Ishikawa (cell line): ENCODE measurements around the gene CCDC200.

Experiments
- EGR1 ChIP-seq: IDR thresholded peaks from 2 replicates; pipeline ENCODE4 v1.6.1; 2012
- EP300 ChIP-seq: IDR thresholded peaks from 2 replicates; pipeline ENCODE4 v1.6.1; 2012; ENCODE audit warnings: borderline replicate concordance
- FOXM1 ChIP-seq: IDR thresholded peaks from 2 replicates; pipeline ENCODE4 v1.6.1; 2012; ENCODE audit warnings: low read depth, borderline replicate concordance
- TCF12 ChIP-seq: IDR thresholded peaks from 2 replicates; pipeline ENCODE4 v1.6.1; 2012; ENCODE audit warnings: low read depth
- TEAD4 ChIP-seq: IDR thresholded peaks from 2 replicates; pipeline ENCODE4 v1.6.1; 2012
- YY1 ChIP-seq: IDR thresholded peaks from 2 replicates; pipeline ENCODE4 v1.6.1; 2012; ENCODE audit warnings: low read depth
- TF ChIP-seq, protein P1 (sequence below): IDR thresholded peaks from 2 replicates; pipeline ENCODE4 v1.6.1; 2012
- TF ChIP-seq, protein P2 (sequence below): IDR thresholded peaks from 2 replicates; pipeline ENCODE4 v1.6.1; 2012; ENCODE audit warnings: low read depth, mild to moderate bottlenecking

DNA sequence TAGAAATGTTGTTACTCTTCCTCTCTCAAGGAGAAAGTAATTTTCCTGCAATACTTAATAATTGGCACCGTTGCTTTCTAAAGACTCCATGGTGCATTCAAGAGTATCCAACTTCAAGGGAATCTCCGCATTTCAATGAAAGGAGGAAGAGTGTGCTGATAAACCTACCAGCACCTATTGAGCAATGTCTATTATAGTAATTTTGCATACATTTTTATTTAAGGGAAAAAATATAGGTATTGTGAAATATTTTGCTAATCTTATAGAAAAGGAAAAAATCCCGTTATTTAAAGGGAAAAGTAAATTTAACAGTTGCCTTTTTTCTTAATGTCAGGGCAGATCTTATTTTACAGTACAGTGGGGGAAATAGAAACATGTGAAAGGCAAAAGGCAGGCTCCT, 17.8 kb downstream of the CCDC200 start:
- TF ChIP-seq TCF12: no peak
- TF ChIP-seq YY1: no peak
- TF ChIP-seq EGR1: no peak
- TF ChIP-seq TEAD4: no peak
- TF ChIP-seq, protein P1, sequence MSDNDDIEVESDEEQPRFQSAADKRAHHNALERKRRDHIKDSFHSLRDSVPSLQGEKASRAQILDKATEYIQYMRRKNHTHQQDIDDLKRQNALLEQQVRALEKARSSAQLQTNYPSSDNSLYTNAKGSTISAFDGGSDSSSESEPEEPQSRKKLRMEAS: no peak
- TF ChIP-seq, protein P2, sequence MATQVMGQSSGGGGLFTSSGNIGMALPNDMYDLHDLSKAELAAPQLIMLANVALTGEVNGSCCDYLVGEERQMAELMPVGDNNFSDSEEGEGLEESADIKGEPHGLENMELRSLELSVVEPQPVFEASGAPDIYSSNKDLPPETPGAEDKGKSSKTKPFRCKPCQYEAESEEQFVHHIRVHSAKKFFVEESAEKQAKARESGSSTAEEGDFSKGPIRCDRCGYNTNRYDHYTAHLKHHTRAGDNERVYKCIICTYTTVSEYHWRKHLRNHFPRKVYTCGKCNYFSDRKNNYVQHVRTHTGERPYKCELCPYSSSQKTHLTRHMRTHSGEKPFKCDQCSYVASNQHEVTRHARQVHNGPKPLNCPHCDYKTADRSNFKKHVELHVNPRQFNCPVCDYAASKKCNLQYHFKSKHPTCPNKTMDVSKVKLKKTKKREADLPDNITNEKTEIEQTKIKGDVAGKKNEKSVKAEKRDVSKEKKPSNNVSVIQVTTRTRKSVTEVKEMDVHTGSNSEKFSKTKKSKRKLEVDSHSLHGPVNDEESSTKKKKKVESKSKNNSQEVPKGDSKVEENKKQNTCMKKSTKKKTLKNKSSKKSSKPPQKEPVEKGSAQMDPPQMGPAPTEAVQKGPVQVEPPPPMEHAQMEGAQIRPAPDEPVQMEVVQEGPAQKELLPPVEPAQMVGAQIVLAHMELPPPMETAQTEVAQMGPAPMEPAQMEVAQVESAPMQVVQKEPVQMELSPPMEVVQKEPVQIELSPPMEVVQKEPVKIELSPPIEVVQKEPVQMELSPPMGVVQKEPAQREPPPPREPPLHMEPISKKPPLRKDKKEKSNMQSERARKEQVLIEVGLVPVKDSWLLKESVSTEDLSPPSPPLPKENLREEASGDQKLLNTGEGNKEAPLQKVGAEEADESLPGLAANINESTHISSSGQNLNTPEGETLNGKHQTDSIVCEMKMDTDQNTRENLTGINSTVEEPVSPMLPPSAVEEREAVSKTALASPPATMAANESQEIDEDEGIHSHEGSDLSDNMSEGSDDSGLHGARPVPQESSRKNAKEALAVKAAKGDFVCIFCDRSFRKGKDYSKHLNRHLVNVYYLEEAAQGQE: no peak
- no peak for TF ChIP-seq FOXM1
- TF ChIP-seq EP300: no peak
